ENCODE results near the gene MAP3K4.

DNA sequence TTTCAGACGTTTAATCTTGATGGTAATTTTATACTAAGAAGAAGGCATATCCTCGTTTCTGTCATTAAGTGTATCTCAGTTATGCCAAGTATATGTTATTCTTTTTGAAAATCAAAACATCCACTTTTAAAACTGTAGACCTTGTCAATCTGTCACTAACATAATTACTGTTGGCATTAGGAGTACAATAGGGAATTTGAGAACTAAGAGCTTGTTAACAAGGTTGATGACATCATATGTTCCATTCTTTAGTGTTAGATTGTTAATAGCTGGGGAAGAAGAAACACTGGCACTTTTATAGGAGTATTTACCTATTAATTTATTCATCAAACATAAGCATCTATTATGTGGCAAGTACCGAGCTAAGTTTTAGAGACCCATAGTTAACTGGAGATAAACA is 76.2 kb downstream of the MAP3K4 start:
- TF ChIP-seq POLR2A (IDR thresholded peaks at IDR 0.05): no peak
- TF ChIP-seq, protein P1, sequence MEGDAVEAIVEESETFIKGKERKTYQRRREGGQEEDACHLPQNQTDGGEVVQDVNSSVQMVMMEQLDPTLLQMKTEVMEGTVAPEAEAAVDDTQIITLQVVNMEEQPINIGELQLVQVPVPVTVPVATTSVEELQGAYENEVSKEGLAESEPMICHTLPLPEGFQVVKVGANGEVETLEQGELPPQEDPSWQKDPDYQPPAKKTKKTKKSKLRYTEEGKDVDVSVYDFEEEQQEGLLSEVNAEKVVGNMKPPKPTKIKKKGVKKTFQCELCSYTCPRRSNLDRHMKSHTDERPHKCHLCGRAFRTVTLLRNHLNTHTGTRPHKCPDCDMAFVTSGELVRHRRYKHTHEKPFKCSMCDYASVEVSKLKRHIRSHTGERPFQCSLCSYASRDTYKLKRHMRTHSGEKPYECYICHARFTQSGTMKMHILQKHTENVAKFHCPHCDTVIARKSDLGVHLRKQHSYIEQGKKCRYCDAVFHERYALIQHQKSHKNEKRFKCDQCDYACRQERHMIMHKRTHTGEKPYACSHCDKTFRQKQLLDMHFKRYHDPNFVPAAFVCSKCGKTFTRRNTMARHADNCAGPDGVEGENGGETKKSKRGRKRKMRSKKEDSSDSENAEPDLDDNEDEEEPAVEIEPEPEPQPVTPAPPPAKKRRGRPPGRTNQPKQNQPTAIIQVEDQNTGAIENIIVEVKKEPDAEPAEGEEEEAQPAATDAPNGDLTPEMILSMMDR (IDR thresholded peaks at IDR 0.05): no peak

All from Peyer's patch (tissue), 4 donors.